WTC11 (cell line): ENCODE results near the gene HNRNPM. TPM values are rescaled to one million over a fixed set of nuclear protein-coding genes. Genes with fewer than 3 reads are reported as not detected.

ENCODE experiments used
- ATAC-seq: fragments of 200-7000 bp; cut with Tn5 transposase; 2 replicates; pipeline ENCODE4 v1.10.0; 2021; ENCODE audit warnings: mild to moderate bottlenecking, moderate library complexity
- CTCF ChIA-PET: fragments of 300-600 bp; sonication (Branson Sonifier 250); formaldehyde crosslinking; loops from one replicate; lab custom pipeline; 2021; ENCODE audit warnings: antibody characterized with exemption; lab: Charles Lee
- POLR2A ChIA-PET: fragments of 350-600 bp; sonication (Branson Sonifier 250); formaldehyde crosslinking; loops from one replicate; lab custom pipeline; 2021; ENCODE audit warnings: antibody characterized with exemption; lab: Charles Lee
- DNase-seq: peaks from one replicate; pipeline ENCODE4 v3.0.0; 2021; ENCODE audit warnings: low spot score
- H3K27ac Mint-ChIP-seq: 2 replicates; pipeline ENCODE4 v1.8.0; 2021; ENCODE audit warnings: mixed read lengths
- H3K27me3 Mint-ChIP-seq: 2 replicates; pipeline ENCODE4 v1.8.0; 2021; ENCODE audit warnings: low read depth, mild to moderate bottlenecking, moderate library complexity, mixed read lengths
- H3K36me3 Mint-ChIP-seq: 2 replicates; pipeline ENCODE4 v1.8.0; 2021; ENCODE audit warnings: mixed read lengths
- H3K4me1 Mint-ChIP-seq: 2 replicates; pipeline ENCODE4 v1.8.0; 2022; ENCODE audit warnings: mixed read lengths
- H3K4me3 Mint-ChIP-seq: 2 replicates; pipeline ENCODE4 v1.8.0; 2021; ENCODE audit warnings: mild to moderate bottlenecking, moderate library complexity, mixed read lengths
- H3K9me3 Mint-ChIP-seq: 2 replicates; pipeline ENCODE4 v1.8.0; 2021; ENCODE audit warnings: mixed read lengths
- ARID4B ChIP-seq: sonication (generic); formaldehyde crosslinking; IDR thresholded peaks from 2 replicates; pipeline ENCODE4 v1.8.0; 2023; ENCODE audit warnings: missing genetic modification reagents, mild to moderate bottlenecking, borderline replicate concordance
- ATF3 ChIP-seq: sonication (generic); formaldehyde crosslinking; conservative IDR thresholded peaks from 2 replicates; pipeline ENCODE4 v1.8.1; 2022; ENCODE audit warnings: mild to moderate bottlenecking, missing genetic modification reagents
- ERG ChIP-seq: fragments of 250-450 bp; sonication (Bioruptor Pico); IDR thresholded peaks from 2 replicates; pipeline ENCODE4 v1.8.0; 2021; ENCODE audit warnings: mild to moderate bottlenecking
- GRHL2 ChIP-seq: fragments of 250-450 bp; sonication (Bioruptor Pico); IDR thresholded peaks from 2 replicates; pipeline ENCODE4 v1.8.0; 2022; ENCODE audit warnings: mild to moderate bottlenecking, moderate library complexity; ENCODE audit not compliant: insufficient replicate concordance, severe bottlenecking
- HMGXB4 ChIP-seq: sonication (generic); formaldehyde crosslinking; IDR thresholded peaks from 2 replicates; pipeline ENCODE4 v1.8.1; 2023; ENCODE audit warnings: mild to moderate bottlenecking, moderate library complexity, missing genetic modification reagents
- IRF2 ChIP-seq: sonication (generic); formaldehyde crosslinking; IDR thresholded peaks from 2 replicates; pipeline ENCODE4 v1.8.0; 2022; ENCODE audit warnings: low read depth, missing genetic modification reagents, borderline replicate concordance
- MAX ChIP-seq: sonication (generic); formaldehyde crosslinking; IDR thresholded peaks from 2 replicates; pipeline ENCODE4 v1.8.0; 2022; ENCODE audit warnings: mild to moderate bottlenecking, missing genetic modification reagents
- NFE2L1 ChIP-seq: sonication (generic); formaldehyde crosslinking; IDR thresholded peaks from 2 replicates; pipeline ENCODE4 v1.8.1; 2023; ENCODE audit warnings: missing genetic modification reagents
- NFYB ChIP-seq: sonication (generic); formaldehyde crosslinking; conservative IDR thresholded peaks from 2 replicates; pipeline ENCODE4 v1.8.0; 2022; ENCODE audit warnings: low read depth, missing genetic modification reagents
- SP1 ChIP-seq: sonication (generic); formaldehyde crosslinking; conservative IDR thresholded peaks from 2 replicates; pipeline ENCODE4 v1.8.1; 2022; ENCODE audit warnings: missing genetic modification reagents
- TCF7 ChIP-seq: sonication (generic); formaldehyde crosslinking; IDR thresholded peaks from 2 replicates; pipeline ENCODE4 v1.8.0; 2022; ENCODE audit warnings: mild to moderate bottlenecking, low read depth, missing genetic modification reagents, moderate library complexity
- TEAD1 ChIP-seq: sonication (generic); formaldehyde crosslinking; IDR thresholded peaks from 2 replicates; pipeline ENCODE4 v1.8.0; 2022; ENCODE audit warnings: mild to moderate bottlenecking, missing genetic modification reagents
- TP53 ChIP-seq: sonication (generic); formaldehyde crosslinking; IDR thresholded peaks from 2 replicates; pipeline ENCODE4 v1.8.1; 2023; ENCODE audit warnings: mild to moderate bottlenecking, missing genetic modification reagents
- ZNF416 ChIP-seq: fragments of 250-450 bp; sonication (Bioruptor Pico); IDR thresholded peaks from 2 replicates; pipeline ENCODE4 v1.9.0; 2021; ENCODE audit warnings: mild to moderate bottlenecking, inconsistent platforms
- total RNA-seq: library from RNA; stranded (reverse); gene quantifications from 3 replicates; pipeline ENCODE4 v1.2.3, GENCODE V29; 2021
- TF ChIP-seq, protein P1 (sequence below): sonication (generic); formaldehyde crosslinking; IDR thresholded peaks from 2 replicates; pipeline ENCODE4 v1.8.1; 2023; ENCODE audit warnings: mild to moderate bottlenecking, missing genetic modification reagents
- TF ChIP-seq, protein P2 (sequence below): fragments of 250-450 bp; sonication (Bioruptor Pico); IDR thresholded peaks from 2 replicates; pipeline ENCODE4 v1.9.0; 2021; ENCODE audit warnings: mild to moderate bottlenecking
- TF ChIP-seq, protein P3 (sequence below): fragments of 250-450 bp; sonication (Bioruptor Pico); IDR thresholded peaks from 2 replicates; pipeline ENCODE4 v1.9.0; 2021; ENCODE audit warnings: mild to moderate bottlenecking

HNRNPM gene
- total RNA-seq, 1 experiment from 2014 or later = 416 TPM

- H3K27ac Mint-ChIP-seq = no peak within 1 kb of the TSS
- POLR2A ChIA-PET = interaction anchor here (0.5 to 1.3 kb wide), 6 partner anchors 11 to 114 kb away, joined by 3 to 5 read pairs (median 3); partner anchors contain the start of gene HNRNPM
- ATAC-seq = peak; percentile 99
These were observed 31.8 kb upstream of the HNRNPM start, which contains the start of gene MARCHF2 for GRCh38 chr19:8412783-8413628. TSS of gene MARCHF2 (plus strand) at chr19:8413305. CDS start at chr19:8421841, 8,536 bp downstream.

GRCh38 chr19:8413629-8413995 is 31.2 kb upstream of the HNRNPM start:
- Mint-ChIP-seq H3K27me3 (peaks cover 2% of the 10 kb centered on the region; the same call in 1 of the 2 replicates), H3K4me3 (peak overlapping the region; percentile 59), H3K4me1 (peaks cover 9% of the 10 kb centered on the region), H3K9me3 (peaks cover 8% of the 10 kb centered on the region), H3K36me3 (no peaks in the 10 kb centered on the region), H3K27ac (no peak overlapping the region)
- ATAC-seq (peak; percentile 4), DNase-seq (no peak)
- ChIA-PET POLR2A (interaction anchor here (1.0 to 1.3 kb wide), 2 partner anchors 31 to 74 kb away, joined by 4 to 5 read pairs; partner anchors contain the start of gene HNRNPM), CTCF (interaction anchor here (0.6 to 3.4 kb wide), 35 partner anchors 10 to 470 kb away, joined by 3 to 58 read pairs (median 8); partner anchors contain the start of genes ANGPTL4, HNRNPM, KANK3 and MYO1F)
- TF ChIP-seq GRHL2 (CRISPR knock-in tag) (no peak), TP53 (CRISPR knock-in tag) (no peak), ERG (no peak), ARID4B (CRISPR knock-in tag) (no peak), NFE2L1 (CRISPR knock-in tag) (no peak), IRF2 (CRISPR knock-in tag) (no peak), NFYB (CRISPR knock-in tag) (no peak), TCF7 (CRISPR knock-in tag) (no peak), ATF3 (CRISPR knock-in tag) (no peak)
- TF ChIP-seq, protein P1, sequence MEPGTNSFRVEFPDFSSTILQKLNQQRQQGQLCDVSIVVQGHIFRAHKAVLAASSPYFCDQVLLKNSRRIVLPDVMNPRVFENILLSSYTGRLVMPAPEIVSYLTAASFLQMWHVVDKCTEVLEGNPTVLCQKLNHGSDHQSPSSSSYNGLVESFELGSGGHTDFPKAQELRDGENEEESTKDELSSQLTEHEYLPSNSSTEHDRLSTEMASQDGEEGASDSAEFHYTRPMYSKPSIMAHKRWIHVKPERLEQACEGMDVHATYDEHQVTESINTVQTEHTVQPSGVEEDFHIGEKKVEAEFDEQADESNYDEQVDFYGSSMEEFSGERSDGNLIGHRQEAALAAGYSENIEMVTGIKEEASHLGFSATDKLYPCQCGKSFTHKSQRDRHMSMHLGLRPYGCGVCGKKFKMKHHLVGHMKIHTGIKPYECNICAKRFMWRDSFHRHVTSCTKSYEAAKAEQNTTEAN (CRISPR knock-in tag) = no peak

More at GRCh38 chr19:8412783-8413628, 31.8 kb upstream of the HNRNPM start, which contains the start of gene MARCHF2:
- Mint-ChIP-seq H3K4me1 (peaks cover 4% of the 10 kb centered on the region), H3K36me3 (no peaks in the 10 kb centered on the region), H3K4me3 (peak within 1 kb of the TSS; percentile 59), H3K9me3 (peaks cover 8% of the 10 kb centered on the region), H3K27me3 (peaks cover 2% of the 10 kb centered on the region; the same call in 1 of the 2 replicates)
- peak; percentile 40 for TF ChIP-seq HMGXB4 (CRISPR knock-in tag)
- TF ChIP-seq, protein P2, sequence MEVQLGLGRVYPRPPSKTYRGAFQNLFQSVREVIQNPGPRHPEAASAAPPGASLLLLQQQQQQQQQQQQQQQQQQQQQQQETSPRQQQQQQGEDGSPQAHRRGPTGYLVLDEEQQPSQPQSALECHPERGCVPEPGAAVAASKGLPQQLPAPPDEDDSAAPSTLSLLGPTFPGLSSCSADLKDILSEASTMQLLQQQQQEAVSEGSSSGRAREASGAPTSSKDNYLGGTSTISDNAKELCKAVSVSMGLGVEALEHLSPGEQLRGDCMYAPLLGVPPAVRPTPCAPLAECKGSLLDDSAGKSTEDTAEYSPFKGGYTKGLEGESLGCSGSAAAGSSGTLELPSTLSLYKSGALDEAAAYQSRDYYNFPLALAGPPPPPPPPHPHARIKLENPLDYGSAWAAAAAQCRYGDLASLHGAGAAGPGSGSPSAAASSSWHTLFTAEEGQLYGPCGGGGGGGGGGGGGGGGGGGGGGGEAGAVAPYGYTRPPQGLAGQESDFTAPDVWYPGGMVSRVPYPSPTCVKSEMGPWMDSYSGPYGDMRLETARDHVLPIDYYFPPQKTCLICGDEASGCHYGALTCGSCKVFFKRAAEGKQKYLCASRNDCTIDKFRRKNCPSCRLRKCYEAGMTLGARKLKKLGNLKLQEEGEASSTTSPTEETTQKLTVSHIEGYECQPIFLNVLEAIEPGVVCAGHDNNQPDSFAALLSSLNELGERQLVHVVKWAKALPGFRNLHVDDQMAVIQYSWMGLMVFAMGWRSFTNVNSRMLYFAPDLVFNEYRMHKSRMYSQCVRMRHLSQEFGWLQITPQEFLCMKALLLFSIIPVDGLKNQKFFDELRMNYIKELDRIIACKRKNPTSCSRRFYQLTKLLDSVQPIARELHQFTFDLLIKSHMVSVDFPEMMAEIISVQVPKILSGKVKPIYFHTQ (CRISPR knock-in tag) = no peak
- peak; percentile 90 for TF ChIP-seq NFYB (CRISPR knock-in tag)
- peak; percentile 24; the same call in 1 of the 2 replicates for TF ChIP-seq MAX (CRISPR knock-in tag)
- TF ChIP-seq SP1 (CRISPR knock-in tag) = peak; percentile 98
- no peak for TF ChIP-seq ZNF416 (CRISPR knock-in tag)
- TF ChIP-seq, protein P3, sequence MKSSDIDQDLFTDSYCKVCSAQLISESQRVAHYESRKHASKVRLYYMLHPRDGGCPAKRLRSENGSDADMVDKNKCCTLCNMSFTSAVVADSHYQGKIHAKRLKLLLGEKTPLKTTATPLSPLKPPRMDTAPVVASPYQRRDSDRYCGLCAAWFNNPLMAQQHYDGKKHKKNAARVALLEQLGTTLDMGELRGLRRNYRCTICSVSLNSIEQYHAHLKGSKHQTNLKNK (CRISPR knock-in tag) = no peak
- TF ChIP-seq TEAD1 (CRISPR knock-in tag) = no peak
- DNase-seq = peak; percentile 96
- CTCF ChIA-PET = interaction anchor here (0.6 to 3.4 kb wide), 50 partner anchors 11 to 544 kb away, joined by 3 to 58 read pairs (median 5); partner anchors contain the start of genes ANGPTL4, HNRNPM, KANK3 and MYO1F
